ENCODE measurements around the gene CLIC5.

CLIC5 gene

DNA sequence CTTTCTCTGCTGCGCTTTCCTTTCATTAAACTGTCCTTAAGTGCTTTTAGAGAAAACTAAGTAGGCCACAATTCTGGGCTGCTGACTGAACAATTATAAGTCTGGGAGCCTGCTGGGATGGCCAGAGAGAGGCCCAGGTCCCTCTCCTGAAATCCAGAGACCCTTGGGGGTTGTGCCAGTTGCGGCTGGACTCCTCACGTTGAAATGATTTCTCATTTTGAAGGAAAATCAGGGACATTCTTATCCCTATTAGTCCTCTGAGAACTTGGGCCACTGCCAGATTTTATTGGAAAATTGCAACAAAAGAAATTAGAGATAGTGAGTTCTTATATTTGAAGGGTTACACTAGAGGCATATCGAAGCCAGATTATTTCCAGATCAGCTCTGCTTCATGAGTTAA lies 145.1 kb downstream of the CLIC5 start:
- Histone ChIP-seq H3K9ac (ENCODE audit: low read length) (no peak overlapping the region), H3K4me2 (ENCODE audit: low read length) (no peak overlapping the region), H3K4me1 (ENCODE audit: insufficient read depth, low read length, severe bottlenecking) (no peaks in the 10 kb centered on the region), H2AFZ (ENCODE audit: low read length) (no peak overlapping the region), H3K9me3 (ENCODE audit: low read length) (no peaks in the 10 kb centered on the region), H3K36me3 (ENCODE audit: insufficient read depth, low read length) (no peaks in the 10 kb centered on the region), H4K20me1 (ENCODE audit: insufficient read depth, low read length) (no peaks in the 10 kb centered on the region), H3K27ac (ENCODE audit: low read depth, low read length, poor library complexity, severe bottlenecking) (no peak overlapping the region), H3F3A (ENCODE audit: insufficient read depth, low read length) (no peaks in the 10 kb centered on the region), H3K27me3 (ENCODE audit: insufficient read depth, low read length) (no peaks in the 10 kb centered on the region), H3K79me2 (ENCODE audit: insufficient read depth, low read length) (no peaks in the 10 kb centered on the region), H3K9me2 (ENCODE audit: low read depth, low read length) (no peaks in the 10 kb centered on the region), H3K4me3 (ENCODE audit: low read depth, low read length, poor library complexity, severe bottlenecking) (no peak overlapping the region)
- TF ChIP-seq, protein P1, sequence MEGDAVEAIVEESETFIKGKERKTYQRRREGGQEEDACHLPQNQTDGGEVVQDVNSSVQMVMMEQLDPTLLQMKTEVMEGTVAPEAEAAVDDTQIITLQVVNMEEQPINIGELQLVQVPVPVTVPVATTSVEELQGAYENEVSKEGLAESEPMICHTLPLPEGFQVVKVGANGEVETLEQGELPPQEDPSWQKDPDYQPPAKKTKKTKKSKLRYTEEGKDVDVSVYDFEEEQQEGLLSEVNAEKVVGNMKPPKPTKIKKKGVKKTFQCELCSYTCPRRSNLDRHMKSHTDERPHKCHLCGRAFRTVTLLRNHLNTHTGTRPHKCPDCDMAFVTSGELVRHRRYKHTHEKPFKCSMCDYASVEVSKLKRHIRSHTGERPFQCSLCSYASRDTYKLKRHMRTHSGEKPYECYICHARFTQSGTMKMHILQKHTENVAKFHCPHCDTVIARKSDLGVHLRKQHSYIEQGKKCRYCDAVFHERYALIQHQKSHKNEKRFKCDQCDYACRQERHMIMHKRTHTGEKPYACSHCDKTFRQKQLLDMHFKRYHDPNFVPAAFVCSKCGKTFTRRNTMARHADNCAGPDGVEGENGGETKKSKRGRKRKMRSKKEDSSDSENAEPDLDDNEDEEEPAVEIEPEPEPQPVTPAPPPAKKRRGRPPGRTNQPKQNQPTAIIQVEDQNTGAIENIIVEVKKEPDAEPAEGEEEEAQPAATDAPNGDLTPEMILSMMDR (IDR thresholded peaks at IDR 0.05; ENCODE audit: low read length): no peak

DNA sequence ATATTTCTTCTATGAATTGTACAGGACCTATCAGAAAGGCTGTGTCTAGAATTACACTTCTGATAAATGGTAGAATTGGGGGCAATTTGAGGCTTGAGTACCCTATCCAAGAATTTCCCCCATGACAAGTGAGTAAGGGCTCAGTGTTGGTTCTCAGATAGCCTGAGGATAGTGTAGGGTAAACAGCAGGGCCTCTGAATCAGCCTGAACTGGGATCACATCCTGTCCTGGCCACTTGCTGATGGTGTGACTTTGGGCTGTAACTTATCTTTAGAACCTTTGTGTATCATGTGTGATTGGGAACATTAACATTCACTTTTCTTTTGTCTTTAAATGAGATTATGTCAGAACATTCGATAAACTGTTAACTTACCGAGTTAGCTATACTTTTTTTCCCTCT lies 151.0 kb downstream of the CLIC5 start:
- no peak for TF ChIP-seq EZH2 (IDR thresholded peaks at IDR 0.05; ENCODE audit: borderline replicate concordance, low read length)
- TF ChIP-seq, protein P1 (IDR thresholded peaks at IDR 0.05; ENCODE audit: low read length): no peak
- no peaks in the 10 kb centered on the region for H3F3A ChIP-seq (ENCODE audit: insufficient read depth, low read length)
- H3K4me1 ChIP-seq (ENCODE audit: insufficient read depth, low read length, severe bottlenecking): no peaks in the 10 kb centered on the region
- H3K27ac ChIP-seq (ENCODE audit: low read depth, low read length, poor library complexity, severe bottlenecking): no peak overlapping the region
- H3K36me3 ChIP-seq (ENCODE audit: insufficient read depth, low read length): no peaks in the 10 kb centered on the region
- no peak overlapping the region for H2AFZ ChIP-seq (ENCODE audit: low read length)
- H3K79me2 ChIP-seq (ENCODE audit: insufficient read depth, low read length): no peaks in the 10 kb centered on the region
- no peak overlapping the region for H3K4me3 ChIP-seq (ENCODE audit: low read depth, low read length, poor library complexity, severe bottlenecking)
- H4K20me1 ChIP-seq (ENCODE audit: insufficient read depth, low read length): no peaks in the 10 kb centered on the region
- H3K27me3 ChIP-seq (ENCODE audit: insufficient read depth, low read length): no peaks in the 10 kb centered on the region
- H3K9ac ChIP-seq (ENCODE audit: low read length): no peak overlapping the region
- no peaks in the 10 kb centered on the region for H3K9me3 ChIP-seq (ENCODE audit: low read length)
- no peaks in the 10 kb centered on the region for H3K9me2 ChIP-seq (ENCODE audit: low read depth, low read length)
- H3K4me2 ChIP-seq (ENCODE audit: low read length): no peak overlapping the region

DNA sequence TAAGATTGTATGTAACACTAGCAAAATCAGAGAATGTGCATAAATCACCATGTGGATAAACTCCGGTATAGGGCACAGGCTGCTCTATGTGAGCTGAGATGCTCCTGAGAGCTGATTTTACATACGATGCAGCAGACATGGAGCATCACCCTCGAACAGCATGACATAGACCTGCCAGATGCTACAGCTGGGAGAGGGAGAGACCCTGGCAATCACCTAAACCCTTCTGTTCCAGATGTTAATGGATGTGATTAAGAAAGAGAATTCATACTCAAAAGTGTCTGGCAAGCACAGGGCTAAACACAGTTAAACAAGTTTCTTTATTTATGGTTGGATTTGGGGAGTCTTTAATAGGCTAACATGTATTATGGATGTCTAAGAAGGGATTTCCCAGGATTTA lies 157.0 kb downstream of the CLIC5 start:
- Histone ChIP-seq H4K20me1 (ENCODE audit: insufficient read depth, low read length) (no peaks in the 10 kb centered on the region), H3K4me2 (ENCODE audit: low read length) (no peak overlapping the region), H3K27me3 (ENCODE audit: insufficient read depth, low read length) (no peaks in the 10 kb centered on the region), H3K9me2 (ENCODE audit: low read depth, low read length) (no peaks in the 10 kb centered on the region), H3K9me3 (ENCODE audit: low read length) (no peaks in the 10 kb centered on the region), H3K36me3 (ENCODE audit: insufficient read depth, low read length) (no peaks in the 10 kb centered on the region), H3K4me3 (ENCODE audit: low read depth, low read length, poor library complexity, severe bottlenecking) (no peak overlapping the region), H3K79me2 (ENCODE audit: insufficient read depth, low read length) (no peaks in the 10 kb centered on the region), H3K4me1 (ENCODE audit: insufficient read depth, low read length, severe bottlenecking) (no peaks in the 10 kb centered on the region), H3K27ac (ENCODE audit: low read depth, low read length, poor library complexity, severe bottlenecking) (no peak overlapping the region), H3F3A (ENCODE audit: insufficient read depth, low read length) (no peaks in the 10 kb centered on the region), H2AFZ (ENCODE audit: low read length) (no peak overlapping the region), H3K9ac (ENCODE audit: low read length) (no peak overlapping the region)
- TF ChIP-seq, protein P1 (IDR thresholded peaks at IDR 0.05; ENCODE audit: low read length): no peak
- TF ChIP-seq EZH2 (IDR thresholded peaks at IDR 0.05; ENCODE audit: borderline replicate concordance, low read length): no peak
